G401 (cell line): ENCODE data around the gene C8G. TPM values are rescaled to one million over a fixed set of nuclear protein-coding genes. Genes with fewer than 3 reads are reported as not detected.

Source experiments
- DNase-seq: peaks from one replicate; pipeline ENCODE4 v3.0.0-alpha.2; 2015; ENCODE audit warnings: low spot score
- in situ Hi-C: cut with HindIII; loops from 2 replicates; pipeline ENCODE4 v1.10.0; 2016; ENCODE audit warnings: low sequenced_read_pairs, mixed read lengths
- total RNA-seq: library from RNA; depleted of rRNA; stranded (reverse); fragments of >200 nt; shearing (Covaris generic); gene quantifications from 2 replicates; pipeline ENCODE4 v1.2.3, GENCODE V29; 2014

The C8G gene
- total RNA-seq, 1 experiment from 2014 or later: not detected

DNA sequence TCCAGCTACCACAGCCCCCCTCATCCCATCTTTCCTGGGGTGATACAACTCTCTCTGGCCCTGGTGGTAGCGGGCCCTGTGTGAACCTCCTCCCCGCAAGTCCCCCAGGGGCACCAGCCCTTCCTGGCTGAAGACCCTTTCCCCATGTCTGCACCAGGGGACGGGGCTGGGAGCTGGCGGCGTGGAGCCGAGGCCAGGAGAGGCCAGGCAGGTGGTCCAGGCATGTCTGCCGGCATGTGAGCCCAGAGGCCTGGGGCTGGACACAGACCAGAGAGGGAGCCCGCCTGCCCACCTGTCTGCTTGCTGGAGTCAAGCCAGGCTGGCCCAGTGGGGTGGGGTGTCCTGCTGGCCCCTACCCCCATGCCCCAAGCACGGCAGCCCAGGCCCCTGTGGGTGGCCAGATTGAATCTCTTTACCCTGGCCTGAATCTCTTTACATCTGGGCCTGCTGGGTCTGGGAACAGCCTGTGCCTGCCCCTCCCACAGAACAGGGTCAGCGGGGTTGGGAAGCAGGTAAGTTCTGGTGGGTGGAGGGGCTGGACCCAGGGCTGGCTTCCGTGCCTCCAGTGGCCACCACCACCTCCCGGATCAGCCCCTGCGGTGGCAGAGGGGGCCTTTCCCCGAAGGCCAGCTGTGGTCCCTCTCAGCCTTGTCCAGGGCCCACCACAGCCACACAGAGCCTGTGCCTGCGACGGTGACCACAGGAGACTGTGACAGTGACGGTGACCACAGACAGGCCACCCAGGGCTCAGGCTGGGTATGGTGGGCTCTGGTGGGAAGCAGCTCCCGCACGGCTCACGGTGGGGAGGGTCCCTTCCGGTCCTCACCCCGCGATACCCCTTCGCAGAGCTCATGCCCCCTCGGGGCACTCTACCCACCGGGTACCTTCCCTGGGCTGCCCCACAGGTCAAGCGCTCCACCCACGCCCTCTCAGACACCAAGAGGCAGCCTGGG, 14.1 kb downstream of the C8G start:
- no peak for DNase-seq
- in situ Hi-C loops: no loop called here

DNA sequence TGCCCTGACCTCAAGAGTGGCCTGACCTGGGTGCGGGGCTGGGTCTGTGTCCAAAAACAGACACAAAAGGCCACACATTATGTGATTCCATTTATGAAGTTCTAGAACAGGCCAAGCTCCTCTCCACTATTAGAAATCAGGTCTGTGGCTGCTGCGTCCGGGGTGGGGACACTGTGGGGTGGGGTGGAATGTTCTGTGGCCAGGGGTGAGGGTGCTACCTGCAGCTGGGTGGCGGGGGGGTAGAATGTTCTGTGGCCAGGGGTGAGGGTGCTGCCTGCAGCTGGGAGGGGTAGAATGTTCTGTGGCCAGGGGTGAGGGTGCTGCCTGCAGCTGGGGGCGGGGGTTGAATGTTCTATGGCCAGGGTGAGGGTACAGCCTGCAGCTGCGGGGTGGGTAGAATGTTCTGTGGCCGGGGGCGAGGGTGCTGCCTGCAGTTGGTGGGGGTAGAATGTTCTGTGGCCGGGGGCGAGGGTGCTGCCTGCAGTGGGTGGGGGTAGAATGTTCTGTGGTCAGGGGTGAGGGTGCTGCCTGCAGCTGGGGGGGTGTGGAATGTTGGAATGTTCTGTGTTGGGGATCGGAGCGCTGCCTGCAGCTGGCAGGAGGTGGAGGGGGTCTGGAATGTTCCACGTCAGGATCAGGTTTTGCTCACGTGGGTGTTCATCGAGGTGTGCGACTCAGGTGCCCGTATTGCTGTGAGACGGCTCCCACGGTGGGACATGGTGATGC, 15.3 kb downstream of the C8G start:
- DNase-seq: no peak
- in situ Hi-C loops: no loop called here

DNA sequence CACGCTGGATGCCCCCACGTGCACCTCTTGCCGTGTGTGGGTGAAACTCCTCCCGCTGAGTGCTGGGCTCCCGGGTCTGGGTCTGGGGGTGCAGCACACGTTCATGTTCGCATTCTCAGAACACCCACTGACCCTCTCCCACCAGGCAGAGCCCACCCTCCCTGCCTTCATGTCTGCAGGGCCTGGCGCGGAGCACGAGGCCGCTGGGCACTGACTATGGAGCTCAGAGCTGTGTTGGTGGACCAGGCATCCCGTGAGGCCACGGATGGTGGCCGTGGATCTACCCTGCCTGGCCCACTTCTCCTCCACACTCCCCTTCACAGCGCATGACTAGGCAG, 15.9 kb downstream of the C8G start:
- in situ Hi-C loops: no loop called here

DNA sequence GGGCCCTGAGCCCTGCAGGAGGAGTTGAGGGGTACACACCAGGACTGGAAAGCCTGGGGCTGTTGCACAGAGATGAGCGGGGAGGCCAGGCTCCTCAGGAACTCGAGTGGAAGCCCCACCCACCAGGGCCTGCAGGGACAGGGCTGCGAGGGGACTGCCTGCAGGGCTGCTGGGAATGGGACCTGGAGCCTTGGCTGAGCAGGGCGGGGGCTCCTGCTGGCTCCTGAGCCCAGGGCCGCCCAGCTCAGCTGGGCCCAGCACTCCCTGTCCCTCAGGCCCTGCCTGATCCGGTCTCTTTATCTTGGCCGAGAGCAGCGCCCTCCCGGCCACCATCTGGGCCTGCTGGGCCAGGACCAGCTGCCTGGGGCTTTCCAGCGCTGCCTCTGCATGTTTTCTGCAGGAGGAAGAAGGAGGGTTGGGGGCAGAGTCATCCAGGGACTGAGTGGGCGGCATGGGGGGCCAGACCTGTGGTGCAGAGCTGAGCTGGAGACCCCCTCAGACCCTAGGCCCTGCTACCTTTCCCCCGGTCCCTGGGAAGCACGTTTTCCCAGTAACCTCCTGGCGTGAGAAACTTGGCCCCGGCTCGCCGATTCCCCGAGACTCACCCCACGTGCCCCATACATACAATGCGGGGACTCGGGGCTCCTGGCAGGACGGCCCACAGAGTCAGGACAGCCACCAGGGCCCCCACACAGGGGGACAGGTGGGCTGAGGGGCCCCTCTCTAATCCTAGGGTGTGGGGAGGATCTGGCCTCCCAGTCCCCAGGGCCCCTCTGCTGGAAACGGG, 16.4 kb downstream of the C8G start:
- DNase-seq: peak; percentile 90
- in situ Hi-C loops: no loop called here

More for the DNA sequence above, 15.9 kb downstream of the C8G start:
- no peak for DNase-seq

DNA sequence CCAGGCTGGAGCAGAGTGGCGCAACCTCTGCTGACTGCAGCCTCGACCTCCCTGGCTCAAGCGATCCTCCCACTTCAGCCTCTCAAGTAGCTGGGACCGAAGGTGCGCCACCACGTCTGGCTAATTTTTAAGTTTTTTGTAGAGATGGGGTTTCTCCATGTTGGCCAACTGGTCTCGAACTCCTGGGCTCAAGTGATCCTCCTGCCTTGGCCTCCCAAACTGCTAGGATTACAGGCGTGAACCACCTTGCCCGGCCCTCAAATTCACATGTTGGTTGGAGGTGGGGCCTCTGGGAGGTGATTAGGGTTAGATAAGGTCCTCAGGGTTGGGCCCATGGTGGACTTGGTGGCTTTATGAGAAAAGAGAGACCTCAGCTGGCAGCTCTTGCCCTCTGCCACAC, 17.1 kb downstream of the C8G start:
- in situ Hi-C loops: no loop called here
- DNase-seq: no peak

DNA sequence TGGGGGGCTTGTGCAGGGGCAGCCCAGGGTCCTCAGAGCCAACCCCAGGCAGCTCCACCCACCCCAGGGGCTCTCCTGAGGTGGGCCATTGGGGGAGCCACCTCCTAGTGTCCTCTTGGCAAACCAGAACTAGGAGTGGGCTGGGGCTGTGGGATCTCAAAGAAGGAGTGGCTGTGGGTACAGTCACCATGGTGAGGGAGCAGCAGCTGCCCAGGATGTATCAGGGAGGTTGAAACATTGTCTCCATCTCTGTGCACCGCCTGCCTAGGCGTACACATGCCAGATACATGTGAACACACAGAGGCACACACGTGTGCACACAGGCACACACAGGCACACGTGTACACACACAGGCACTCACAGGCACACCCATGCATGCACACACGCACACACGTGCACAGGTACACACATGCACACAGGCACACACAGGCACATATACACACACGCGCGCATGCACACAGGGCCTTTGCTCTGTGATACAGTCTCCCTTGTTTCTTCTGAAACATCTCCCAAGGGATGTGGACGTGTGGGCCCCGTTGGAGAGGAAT, 17.7 kb downstream of the C8G start:
- in situ Hi-C loops: no loop called here
- DNase-seq: no peak

DNA sequence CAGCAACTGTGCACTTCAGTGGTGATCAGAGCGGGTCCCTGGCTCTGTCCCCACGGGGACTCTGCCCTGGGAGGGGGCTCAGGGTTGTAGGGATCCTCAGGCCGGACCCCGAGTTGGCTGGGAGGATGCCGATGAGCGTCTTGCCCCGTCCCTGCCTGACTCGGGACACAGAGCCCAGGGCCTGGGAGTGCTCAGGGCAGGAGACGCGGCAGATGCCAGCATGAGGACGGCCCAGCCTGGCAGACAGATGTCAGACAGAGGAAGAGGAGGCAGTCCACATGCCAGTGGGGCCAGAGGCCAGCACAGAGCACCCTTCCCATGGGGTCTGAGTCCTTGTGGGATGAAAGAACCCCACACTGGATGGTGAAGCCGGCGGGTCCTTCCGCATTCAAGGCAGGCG, 18.3 kb downstream of the C8G start:
- in situ Hi-C loops: no loop called here
- DNase-seq: no peak

DNA sequence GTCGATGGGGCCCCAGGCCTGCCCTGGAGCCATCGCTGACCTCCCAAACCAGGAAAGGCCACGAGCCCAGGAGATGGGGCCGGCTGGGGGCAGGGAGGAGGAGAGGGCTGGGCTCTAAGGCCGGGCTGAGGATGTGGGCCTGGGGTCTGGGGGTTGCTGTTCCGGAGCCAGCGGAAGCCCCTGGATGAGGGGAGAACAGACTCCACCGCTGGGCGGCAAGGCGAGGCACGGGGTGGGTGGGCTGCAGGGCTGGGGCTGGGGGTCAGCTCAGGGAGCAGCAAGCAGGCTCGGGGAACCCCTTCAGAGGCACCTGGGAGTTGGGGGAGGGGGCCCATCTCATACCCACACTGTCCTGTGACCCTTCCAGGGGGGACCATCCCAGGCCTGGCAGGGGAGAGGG, 18.7 kb downstream of the C8G start:
- no peak for DNase-seq
- in situ Hi-C loops: no loop called here

DNA sequence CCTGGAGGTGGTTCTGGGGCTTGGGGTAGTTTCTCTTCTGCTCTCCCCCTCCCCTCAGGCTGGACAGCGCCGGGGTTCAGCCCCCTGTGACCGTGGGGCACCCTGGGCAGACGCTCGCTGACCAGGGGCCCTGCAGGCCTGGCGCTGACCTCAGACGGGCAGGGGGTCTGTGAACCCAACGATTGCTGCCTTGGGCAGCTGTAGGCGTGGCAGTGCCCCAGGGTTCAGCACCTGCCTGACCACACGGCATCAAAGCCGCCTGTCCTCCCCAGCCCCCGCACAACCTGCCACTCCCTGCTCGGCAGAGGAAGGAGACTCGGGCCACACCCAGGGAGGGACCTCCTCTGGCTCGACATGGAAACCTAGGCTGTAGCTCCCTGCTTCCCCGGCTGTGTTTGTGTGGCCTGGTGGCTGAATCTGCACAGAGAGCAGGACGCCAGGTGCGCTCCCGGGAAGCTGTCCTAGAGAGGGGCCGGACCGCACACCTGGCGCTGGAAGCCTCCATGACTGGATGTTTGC, 19.2 kb downstream of the C8G start:
- in situ Hi-C loops: no loop called here
- DNase-seq: no peak

DNA sequence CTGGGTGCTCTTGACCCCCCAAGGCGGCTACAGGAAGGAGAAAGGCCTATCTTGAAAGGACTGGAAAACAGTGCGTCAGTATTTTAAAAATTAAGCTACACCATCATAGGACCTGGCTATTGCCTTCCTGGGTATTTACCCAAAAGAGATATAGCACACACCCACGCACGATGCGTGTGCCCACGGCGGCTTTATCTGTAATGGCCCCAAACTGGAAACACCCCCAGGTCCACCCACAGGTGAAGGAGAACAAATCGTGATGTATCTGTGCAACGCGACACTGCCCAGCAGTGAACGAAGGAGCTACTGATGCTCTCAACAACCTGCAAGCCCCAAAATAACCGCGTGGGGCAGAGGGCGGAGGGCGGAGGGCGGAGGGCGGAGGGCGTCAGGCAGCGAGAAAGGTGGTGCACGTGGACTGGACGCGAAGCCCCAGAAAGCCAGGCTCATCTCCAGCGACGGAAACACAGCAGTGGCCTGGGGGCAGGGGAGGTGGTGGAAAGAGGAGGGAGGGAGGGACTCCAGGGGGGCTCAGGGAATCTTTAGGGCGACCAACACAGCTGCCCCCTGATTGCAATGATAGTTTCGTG, 19.9 kb downstream of the C8G start:
- DNase-seq: no peak

DNA sequence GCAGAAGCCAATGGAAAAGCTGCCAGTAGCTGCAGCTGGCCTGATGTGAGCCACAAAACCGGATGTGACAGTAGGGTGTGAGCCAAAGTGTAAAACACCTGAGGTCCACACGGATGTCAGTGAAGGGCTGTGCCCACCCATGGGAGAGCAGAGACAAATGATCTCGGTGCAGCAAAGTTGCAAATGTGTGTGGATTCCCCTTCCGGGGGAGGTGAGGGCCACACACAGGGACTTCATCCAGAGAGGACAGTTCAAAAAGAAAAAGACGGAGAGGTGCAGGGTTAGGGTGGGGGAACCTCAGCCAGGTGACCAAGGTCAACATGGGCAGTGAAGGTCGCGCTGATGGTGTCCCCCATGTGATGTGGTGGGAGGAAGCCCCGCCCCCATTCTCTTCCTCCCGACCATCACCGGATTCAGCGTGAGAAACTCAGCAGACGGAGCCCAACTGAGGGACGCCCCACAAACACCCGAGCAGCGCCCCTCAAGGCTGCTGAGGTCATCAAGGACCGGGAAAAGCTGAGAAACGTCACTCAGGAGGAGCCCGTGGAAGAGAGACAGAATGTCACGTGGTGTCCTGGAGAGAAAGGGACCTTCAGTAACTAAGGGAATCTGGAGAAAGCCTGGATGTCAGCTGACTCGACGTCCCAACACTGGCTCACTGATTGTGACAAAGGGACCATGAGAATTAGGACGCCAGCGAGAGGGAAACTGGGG, 20.9 kb downstream of the C8G start:
- peak; percentile 47 for DNase-seq
- in situ Hi-C loops: no loop called here

More for the DNA sequence above, 19.9 kb downstream of the C8G start:
- in situ Hi-C loops: no loop called here

DNA sequence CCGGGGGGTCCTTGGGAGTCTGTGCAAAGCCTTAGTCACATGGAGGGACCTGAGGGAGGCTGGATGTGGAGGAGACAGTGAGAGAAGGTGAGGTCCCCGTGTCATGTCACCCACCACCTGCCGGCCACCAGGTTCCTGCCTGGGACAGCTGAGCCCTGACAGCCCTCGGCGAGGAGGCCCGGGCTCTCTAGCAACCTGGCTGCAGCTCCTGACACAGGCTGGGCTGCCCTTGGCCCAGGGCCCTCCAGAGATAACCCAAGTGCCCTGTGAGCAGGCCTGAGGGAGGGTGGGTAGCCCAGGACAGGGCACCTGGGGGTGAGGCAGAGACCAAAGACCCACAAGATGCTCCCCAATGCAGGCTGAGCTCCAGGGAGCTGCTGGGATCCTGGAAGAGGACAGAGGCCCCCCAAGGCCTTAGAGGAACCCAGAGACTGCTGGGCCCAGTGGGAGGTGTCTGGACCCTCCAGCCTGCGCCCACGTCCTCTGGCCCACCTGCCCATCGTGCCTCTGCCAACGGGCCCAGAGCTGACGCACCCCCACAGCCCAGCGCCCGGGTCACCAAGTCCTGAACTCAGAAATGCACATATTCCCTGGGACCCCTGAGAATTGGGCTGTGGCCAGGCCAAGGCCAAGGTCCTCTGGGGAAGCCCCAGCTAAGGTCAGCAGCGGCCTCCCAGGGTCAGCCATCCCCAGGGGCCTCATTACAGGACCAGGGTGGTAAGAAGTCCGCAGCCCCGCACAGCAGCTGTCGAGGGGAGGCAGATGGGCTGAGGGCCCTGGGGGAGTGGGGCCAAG, 23.5 kb downstream of the C8G start:
- DNase-seq: no peak
- in situ Hi-C loops: no loop called here

DNA sequence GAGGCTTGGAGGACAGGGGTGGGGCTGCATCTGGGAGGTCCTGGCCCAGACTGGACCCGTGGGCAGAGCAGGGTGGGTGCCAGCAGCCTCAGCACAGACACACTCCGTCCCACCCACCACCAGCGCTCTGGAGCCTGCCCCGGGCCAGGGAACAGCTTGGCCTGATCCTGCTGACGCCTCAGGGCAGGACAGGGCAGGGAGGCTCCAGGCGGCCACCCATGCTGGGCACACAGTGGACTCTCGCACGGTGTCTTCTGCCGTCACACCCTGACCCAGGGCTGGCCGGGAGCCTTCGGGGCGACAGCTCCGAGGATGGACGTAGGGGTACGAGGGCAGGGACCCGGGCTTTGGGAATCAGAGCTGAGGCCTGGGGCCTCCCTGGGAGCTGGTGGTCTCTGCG, 24.1 kb downstream of the C8G start:
- no peak for DNase-seq
- in situ Hi-C loops: no loop called here

DNA sequence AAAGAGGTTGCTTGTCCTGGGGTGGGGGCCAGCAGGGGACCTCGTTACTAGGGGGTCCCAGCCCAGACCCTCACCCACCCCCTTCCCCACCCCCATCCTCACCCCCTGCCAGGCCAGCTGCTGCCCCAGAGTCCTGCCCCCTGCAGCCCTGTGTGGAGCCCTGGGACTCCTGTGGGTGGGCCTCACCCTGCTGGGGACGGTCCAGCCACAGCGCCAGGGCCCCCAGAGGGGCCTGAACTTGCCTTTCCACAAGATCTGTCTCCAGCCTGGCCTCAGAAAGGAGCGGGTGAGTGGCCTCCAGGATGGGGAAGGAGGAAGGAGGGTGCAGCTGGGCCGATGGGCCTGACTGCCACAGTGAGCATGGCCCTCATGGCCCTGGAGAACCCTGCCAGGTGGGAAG, 24.7 kb downstream of the C8G start:
- DNase-seq: no peak
- in situ Hi-C loops: no loop called here

DNA sequence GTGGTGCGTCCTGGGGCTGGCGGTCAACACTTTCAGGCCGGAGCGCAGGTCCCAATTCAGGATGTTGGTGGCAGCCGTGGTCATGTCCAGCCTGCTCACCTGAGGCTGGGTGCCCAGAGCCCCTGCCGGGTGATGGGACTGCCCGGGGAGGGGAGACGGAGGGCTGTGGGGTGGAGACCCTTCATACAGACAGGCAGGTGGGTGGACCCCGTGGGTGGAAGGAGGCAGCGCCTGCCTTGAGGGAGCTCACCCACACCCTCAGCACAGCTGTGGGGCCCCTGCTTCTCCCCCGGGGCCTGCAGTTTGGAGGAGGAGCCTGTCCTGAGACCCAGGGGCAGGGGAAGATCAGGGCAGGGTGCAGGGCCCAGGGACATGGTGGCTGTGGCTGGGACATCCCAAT, 25.3 kb downstream of the C8G start:
- in situ Hi-C loops: no loop called here
- DNase-seq: no peak

DNA sequence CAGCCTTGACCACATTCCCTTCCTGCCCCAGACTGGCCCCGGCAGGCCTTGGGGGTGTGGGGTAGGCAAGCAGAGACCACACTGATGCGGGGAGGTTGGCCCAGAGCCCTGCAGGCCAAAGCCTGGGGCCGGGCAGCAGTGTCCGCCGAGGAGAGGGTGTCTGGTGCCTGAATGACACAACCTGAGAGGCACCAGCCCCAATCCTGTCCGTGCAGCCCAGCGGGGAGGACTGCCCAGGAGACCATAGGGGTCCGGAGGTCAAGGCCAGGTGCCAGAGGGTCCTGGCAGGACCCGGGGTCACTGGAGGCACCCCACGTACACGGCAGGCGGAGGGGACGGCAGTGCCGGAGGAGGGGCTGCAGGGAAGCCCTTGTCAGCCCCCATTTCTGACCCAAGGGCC, 26.7 kb downstream of the C8G start:
- in situ Hi-C loops: no loop called here
- no peak for DNase-seq

DNA sequence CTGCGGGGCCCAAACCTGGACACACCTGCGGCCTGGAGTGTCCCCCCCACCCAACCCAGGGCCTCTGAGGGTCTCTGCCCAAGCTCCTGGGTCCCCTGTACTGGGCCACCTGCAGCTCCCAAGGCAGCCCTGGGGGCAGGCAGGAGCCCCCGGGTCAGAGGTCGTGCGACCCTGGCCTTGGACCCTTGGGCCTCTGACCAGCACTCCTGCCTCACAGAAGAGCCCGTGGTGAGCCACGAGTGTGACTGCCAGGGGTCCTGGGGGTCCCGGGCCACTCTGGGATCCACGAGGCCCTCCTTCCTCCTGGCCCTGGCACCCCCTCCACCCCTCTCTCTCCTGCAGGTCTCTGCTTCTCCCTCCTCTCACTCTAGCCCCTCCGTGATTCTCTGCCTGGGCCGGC, 27.3 kb downstream of the C8G start:
- DNase-seq: no peak
- in situ Hi-C loops: no loop called here

DNA sequence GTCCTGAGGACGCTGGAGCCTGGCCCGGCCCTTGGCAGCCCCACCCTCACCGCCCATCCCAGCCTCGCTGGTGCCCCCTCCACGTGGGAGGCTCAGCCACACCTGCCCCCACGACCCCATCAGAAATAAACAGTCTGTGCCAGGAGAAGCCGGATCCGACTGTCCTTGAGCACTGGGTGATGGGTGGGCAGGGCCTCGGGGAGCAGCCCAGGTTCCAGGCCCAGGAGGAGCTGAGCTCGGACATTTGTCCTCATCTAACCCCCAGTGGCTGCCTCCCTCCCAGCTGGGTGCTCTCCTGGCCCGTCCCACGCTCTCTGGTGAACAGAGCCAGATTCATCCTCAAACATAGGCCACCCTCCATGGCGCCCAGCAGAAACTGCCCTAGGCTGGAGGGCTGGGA, 27.7 kb downstream of the C8G start:
- in situ Hi-C loops: no loop called here
- no peak for DNase-seq
